DMS153 (cell line): ENCODE data around the gene FABP1.

ENCODE experiments used
- DNase-seq: peaks from one replicate; lab custom pipeline; 2025; lab: John Stamatoyannopoulos, UW

Gene FABP1

GRCh38 chr2:88078643-88079172 is 49.2 kb downstream of the FABP1 start:
- no peak for DNase-seq

GRCh38 chr2:88077080-88077479 is 50.8 kb downstream of the FABP1 start:
- DNase-seq, result no peak

GRCh38 chr2:88074854-88075292 is 53.0 kb downstream of the FABP1 start:
- DNase-seq, result no peak

- no peak for DNase-seq
These were observed 53.7 kb downstream of the FABP1 start for GRCh38 chr2:88074150-88074549.
